Ovary (tissue), 9 donors: ENCODE measurements around the gene NAPSA. TPM values are rescaled to one million over a fixed set of nuclear protein-coding genes. Genes with fewer than 3 reads are reported as not detected.

Experiments
- DNase-seq, 5 donors: peaks; one replicate each; pipeline ENCODE4 v3.0.0-alpha.2; 2019 to 2020
- H3K27ac ChIP-seq, 2 donors: fragments of 200-600 bp; one replicate each; pipeline versions ENCODE4 v1.5.1 to v1.8.0; 2019 to 2022
- H3K27me3 ChIP-seq: fragments of 200-600 bp; one replicate; pipeline ENCODE4 v1.8.0; 2022
- H3K36me3 ChIP-seq: fragments of 200-600 bp; sonication (generic); one replicate; pipeline ENCODE4 v1.5.1; 2019
- H3K4me1 ChIP-seq: one replicate; pipeline ENCODE4 v1.8.1; 2013; ENCODE audit warnings: mild to moderate bottlenecking, moderate library complexity; ENCODE audit not compliant: insufficient read depth
- H3K4me3 ChIP-seq: fragments of 200-600 bp; sonication (generic); one replicate; pipeline ENCODE4 v1.5.1; 2017
- H3K9me3 ChIP-seq, 2 donors: fragments of 200-600 bp in 1 of 2; sonication (generic) in 1 of 2; one replicate each; pipeline versions ENCODE4 v1.5.1 to v1.8.1; 2013 to 2019; ENCODE audit warnings: mild to moderate bottlenecking in 1 of 2, moderate library complexity in 1 of 2
- EP300 ChIP-seq: sonication (generic); formaldehyde crosslinking; IDR thresholded peaks from one replicate; pipeline ENCODE4 v1.6.1; 2017; ENCODE audit warnings: antibody characterized with exemption
- POLR2A ChIP-seq: fragments of 450-650 bp; IDR thresholded peaks from one replicate; pipeline ENCODE4 v1.6.1; 2017; ENCODE audit warnings: antibody characterized with exemption, mild to moderate bottlenecking, moderate library complexity
- WGBS, 3 donors: extraction: QIAGEN DNeasy Blood & Tissue Kit in 1 of 3; methylation state at CpG; one replicate each; pipeline versions ENCODE4 v1.1.5 to v1.1.7; 2013 to 2017; 5-methylcytosine and 5-hydroxymethylcytosine counted together
- intact Hi-C, 4 donors: fragments of 100-400 bp; cut with DNase I; formaldehyde crosslinking; loops; one replicate each; pipeline versions ENCODE4 v1.11.0 to v1.15.1; 2022 to 2023
- polyA plus RNA-seq, 2 donors: library from polyadenylated mRNA; stranded (reverse); fragments of 200-250 nt in 1 of 2; fragments of 350-450 nt in 1 of 2; fragmentation: Illumina TruSeq in 1 of 2; extraction: RNeasy Lipid Tissue Mini Kit (QIAGEN cat#74804) in 1 of 2; gene quantifications; one replicate each; pipeline ENCODE4 v1.2.3, GENCODE V29; 2013 to 2014
- total RNA-seq, 7 donors: library from RNA; depleted of rRNA in 2 of 7; stranded (reverse); fragments of >200 nt in 2 of 7; fragmentation: NEBNext Ultra II Directional in 3 of 7; extraction: Animal tissue kit (Norgen Biotek cat#: 25700) in 3 of 7; gene quantifications; one replicate each; pipeline versions ENCODE4 v1.1.0 to v1.2.4, GENCODE V29; 2016 to 2023
- TF ChIP-seq, protein P1 (sequence below), 3 donors: fragments of 450-650 bp in 2 of 3; fragments of 200-600 bp in 1 of 3; IDR thresholded peaks; one replicate each; pipeline versions ENCODE4 v1.5.1 to v1.8.0; 2016 to 2022; ENCODE audit warnings: antibody characterized with exemption in 3 of 3, mild to moderate bottlenecking in 1 of 3
- donor health status: DM: no; HTN: no; CAD: no; lungs with moderate emphysema.
- donor health status: DM: no; HTN: no; CAD: no.
- donor health status: Bipolar disorder and iron deficiency.
- donor health status: DM: yes; HTN: yes; CAD: no.
- donor health status: DM: no; HTN: no; CAD: no.
- donor health status: DM: yes; HTN: yes; CAD: no.

NAPSA gene
- total and polyA plus RNA-seq, 9 donors = 0.40 to 2.7 (median 0.97) TPM

DNA sequence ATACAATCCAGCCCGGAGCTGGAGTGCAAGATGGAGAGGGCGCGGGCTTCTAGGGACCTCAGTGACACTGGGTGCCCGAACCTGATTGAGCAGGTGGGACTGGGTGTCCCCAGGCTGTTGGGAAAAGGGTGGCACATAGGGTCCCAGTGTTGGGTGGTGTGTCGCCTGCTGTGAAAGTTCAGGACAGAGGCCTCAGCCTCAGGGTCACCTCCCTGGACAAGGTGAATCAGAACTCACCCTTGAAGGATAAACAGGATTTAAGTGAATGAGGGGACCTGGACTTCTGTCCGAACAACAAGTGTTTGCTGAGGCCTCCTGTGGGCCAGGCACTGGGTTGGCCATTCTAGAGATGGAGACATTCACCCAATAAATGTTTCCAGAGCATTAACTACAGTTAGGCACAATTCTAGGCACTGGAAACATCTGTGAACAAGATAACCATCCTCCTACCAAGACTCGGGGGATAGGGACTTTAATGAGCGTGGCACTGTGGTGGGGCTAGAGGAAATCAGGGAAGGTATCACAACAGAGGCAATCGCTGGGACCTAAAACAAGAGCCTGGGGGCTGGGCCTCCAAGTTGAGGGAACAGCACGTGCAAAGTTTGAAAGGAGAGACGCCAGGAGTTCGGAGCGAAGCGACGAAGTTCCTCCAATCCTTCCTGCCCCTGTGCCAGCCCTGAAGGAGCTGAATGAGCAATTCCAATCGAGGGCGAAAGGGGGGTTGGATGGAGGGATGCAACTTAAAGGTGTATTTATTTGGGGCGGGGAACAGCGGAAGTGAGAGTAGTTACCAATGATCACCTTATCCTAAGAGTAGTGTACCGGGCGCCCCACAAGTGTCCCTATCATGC lies 17.8 kb upstream of the NAPSA start:
- H3K9me3 ChIP-seq = no peaks in the 10 kb centered on the region
- peak overlapping the region; percentile 58 to 80 for H3K27ac ChIP-seq
- TF ChIP-seq EP300 (no peak), POLR2A (no peak)
- TF ChIP-seq, protein P1, sequence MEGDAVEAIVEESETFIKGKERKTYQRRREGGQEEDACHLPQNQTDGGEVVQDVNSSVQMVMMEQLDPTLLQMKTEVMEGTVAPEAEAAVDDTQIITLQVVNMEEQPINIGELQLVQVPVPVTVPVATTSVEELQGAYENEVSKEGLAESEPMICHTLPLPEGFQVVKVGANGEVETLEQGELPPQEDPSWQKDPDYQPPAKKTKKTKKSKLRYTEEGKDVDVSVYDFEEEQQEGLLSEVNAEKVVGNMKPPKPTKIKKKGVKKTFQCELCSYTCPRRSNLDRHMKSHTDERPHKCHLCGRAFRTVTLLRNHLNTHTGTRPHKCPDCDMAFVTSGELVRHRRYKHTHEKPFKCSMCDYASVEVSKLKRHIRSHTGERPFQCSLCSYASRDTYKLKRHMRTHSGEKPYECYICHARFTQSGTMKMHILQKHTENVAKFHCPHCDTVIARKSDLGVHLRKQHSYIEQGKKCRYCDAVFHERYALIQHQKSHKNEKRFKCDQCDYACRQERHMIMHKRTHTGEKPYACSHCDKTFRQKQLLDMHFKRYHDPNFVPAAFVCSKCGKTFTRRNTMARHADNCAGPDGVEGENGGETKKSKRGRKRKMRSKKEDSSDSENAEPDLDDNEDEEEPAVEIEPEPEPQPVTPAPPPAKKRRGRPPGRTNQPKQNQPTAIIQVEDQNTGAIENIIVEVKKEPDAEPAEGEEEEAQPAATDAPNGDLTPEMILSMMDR (IDR thresholded peaks at IDR 0.05) = no peak
- DNase-seq = peak in 1 of 5 donors; percentile 26
- H3K36me3 ChIP-seq = no peaks in the 10 kb centered on the region
- H3K4me1 ChIP-seq = peaks cover 2% of the 10 kb centered on the region
- 33 to 44% (median 38%) methylated on average over 21 of the region's 21 CpGs for WGBS, 3 donors
- intact Hi-C loops = loop anchor here in 1 of 4 donors (10.0 kb wide), 1 partner anchor 422 kb away; no protein-coding TSS in a partner anchor
- H3K4me3 ChIP-seq = peak overlapping the region; percentile 60
- no peaks in the 10 kb centered on the region for H3K27me3 ChIP-seq

DNA sequence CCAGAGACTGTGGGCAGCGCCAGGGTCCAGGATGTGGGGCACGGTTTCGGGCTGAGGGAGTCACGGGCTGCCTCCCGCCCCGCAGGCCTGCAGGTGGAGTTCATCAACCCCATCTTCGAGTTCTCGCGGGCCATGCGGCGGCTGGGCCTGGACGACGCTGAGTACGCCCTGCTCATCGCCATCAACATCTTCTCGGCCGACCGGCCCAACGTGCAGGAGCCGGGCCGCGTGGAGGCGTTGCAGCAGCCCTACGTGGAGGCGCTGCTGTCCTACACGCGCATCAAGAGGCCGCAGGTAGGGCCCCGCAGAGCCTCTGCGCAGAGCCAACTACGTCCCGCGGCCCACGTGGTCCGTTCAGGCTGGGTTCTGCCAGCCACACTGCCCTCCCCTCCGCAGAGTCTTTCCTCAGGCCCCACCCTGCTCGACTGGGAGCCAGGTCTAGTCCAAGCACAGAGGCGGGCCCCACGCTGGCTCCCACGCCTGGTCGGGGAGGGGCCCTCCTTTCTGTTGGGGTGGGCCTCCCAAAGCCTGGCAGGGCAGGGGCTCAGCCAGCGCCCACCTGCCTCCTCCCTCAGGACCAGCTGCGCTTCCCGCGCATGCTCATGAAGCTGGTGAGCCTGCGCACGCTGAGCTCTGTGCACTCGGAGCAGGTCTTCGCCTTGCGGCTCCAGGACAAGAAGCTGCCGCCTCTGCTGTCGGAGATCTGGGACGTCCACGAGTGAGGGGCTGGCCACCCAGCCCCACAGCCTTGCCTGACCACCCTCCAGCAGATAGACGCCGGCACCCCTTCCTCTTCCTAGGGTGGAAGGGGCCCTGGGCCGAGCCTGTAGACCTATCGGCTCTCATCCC lies 16.7 kb upstream of the NAPSA start:
- intact Hi-C loops = loop anchor here in 1 of 4 donors (10.0 kb wide), 1 partner anchor 423 kb away; no protein-coding TSS in a partner anchor
- Histone ChIP-seq H3K4me1 (peaks cover 2% of the 10 kb centered on the region), H3K4me3 (no peak overlapping the region), H3K27ac (no peak overlapping the region), H3K36me3 (no peaks in the 10 kb centered on the region), H3K27me3 (no peaks in the 10 kb centered on the region), H3K9me3 (no peaks in the 10 kb centered on the region)
- WGBS, 3 donors = 84 to 90% (median 85%) methylated on average over 57 to 58 of the region's 58 CpGs
- peak in 1 of 5 donors; percentile 44 for DNase-seq
- TF ChIP-seq, protein P1 (IDR thresholded peaks at IDR 0.05) = no peak
- TF ChIP-seq EP300 = no peak
- TF ChIP-seq POLR2A = no peak

DNA sequence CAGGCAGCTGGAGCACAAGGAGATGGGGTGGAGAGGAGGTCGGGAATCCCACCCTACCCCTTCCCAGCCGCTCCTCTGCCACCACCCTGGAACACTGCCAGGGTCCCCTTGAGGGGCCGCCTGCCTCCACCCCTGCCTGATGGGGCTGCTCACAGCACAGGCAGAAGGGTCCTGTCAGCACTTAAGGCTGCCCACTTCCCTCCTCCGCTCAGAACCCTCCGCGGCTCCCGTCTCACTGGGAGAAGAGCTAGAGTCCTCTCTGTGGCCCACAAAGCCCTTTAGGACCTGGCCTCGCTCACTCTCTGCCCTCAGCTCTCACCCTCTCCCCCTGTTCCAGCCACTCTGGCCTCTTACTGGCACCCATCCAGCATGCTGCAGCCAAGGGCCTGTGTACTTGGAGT lies 15.3 kb upstream of the NAPSA start:
- H3K27me3 ChIP-seq = no peaks in the 10 kb centered on the region
- H3K9me3 ChIP-seq = no peaks in the 10 kb centered on the region
- peaks cover 2% of the 10 kb centered on the region for H3K4me1 ChIP-seq
- no peak overlapping the region for H3K27ac ChIP-seq
- H3K36me3 ChIP-seq = no peaks in the 10 kb centered on the region
- intact Hi-C loops = loop anchor here in 1 of 4 donors (10.0 kb wide), 1 partner anchor 424 kb away; no protein-coding TSS in a partner anchor
- TF ChIP-seq EP300 (no peak), POLR2A (no peak)
- TF ChIP-seq, protein P1 (IDR thresholded peaks at IDR 0.05) = no peak
- 69 to 74% (median 71%) methylated on average over 8 of the region's 8 CpGs for WGBS, 3 donors
- DNase-seq = peak in 2 of 5 donors; percentile 40 to 62
- no peak overlapping the region for H3K4me3 ChIP-seq

DNA sequence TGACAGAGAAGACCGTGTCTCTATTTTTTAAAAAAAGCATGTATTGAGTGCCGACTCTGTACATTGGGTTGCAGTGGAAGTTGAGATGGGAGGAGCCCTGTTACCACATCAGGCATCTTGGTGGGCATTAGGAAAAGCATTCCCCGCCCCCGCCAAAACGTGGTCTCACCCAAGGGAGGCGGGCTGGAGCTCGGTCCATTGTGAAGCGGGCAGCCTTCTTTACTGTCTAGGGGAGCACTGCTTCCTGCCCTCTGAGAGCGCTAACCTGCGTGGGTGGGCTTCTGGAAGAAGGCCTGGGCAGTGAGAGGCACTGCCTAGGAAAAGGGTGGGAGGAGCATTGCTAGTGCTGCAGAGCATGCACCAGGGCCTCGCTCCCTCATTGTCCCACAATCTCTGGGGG lies 14.7 kb upstream of the NAPSA start:
- no peak for TF ChIP-seq POLR2A
- TF ChIP-seq, protein P1 (IDR thresholded peaks at IDR 0.05) = no peak
- TF ChIP-seq EP300 = no peak
- Histone ChIP-seq H3K4me1 (peaks cover 2% of the 10 kb centered on the region), H3K27ac (no peak overlapping the region), H3K36me3 (no peaks in the 10 kb centered on the region), H3K27me3 (no peaks in the 10 kb centered on the region), H3K9me3 (no peaks in the 10 kb centered on the region), H3K4me3 (no peak overlapping the region)
- WGBS, 3 donors = 72 to 80% (median 76%) methylated on average over 11 of the region's 11 CpGs
- intact Hi-C loops = loop anchor here in 1 of 4 donors (10.0 kb wide), 1 partner anchor 425 kb away; no protein-coding TSS in a partner anchor
- no peak for DNase-seq
